Measurements from ENCODE around the gene MKNK1.

- no peak for TF ChIP-seq POLR2AphosphoS5 (IDR thresholded peaks at IDR 0.05; ENCODE audit: low read depth, low read length)
- no peak for TF ChIP-seq CTCF (IDR thresholded peaks at IDR 0.05)
- no peak for TF ChIP-seq FOSL2 (IDR thresholded peaks at IDR 0.05; ENCODE audit: borderline replicate concordance, low read depth)
- no peak for TF ChIP-seq EP300 (IDR thresholded peaks at IDR 0.05; ENCODE audit: borderline replicate concordance in 1 of 2, low read depth in 1 of 2, low read length in 1 of 2)
- TF ChIP-seq EZH2phosphoT487 (IDR thresholded peaks at IDR 0.05; ENCODE audit: borderline replicate concordance, low read depth): no peak
- TF ChIP-seq SIN3A (IDR thresholded peaks at IDR 0.05; ENCODE audit: borderline replicate concordance, low read depth, low read length): no peak
Measured at GRCh38 chr1:46551597-46552095, 52.4 kb downstream of the MKNK1 start, which contains the start of gene KNCN.

Measured in SK-N-SH (cell line).